K562 (cell line): ENCODE measurements around the gene ANKFN1. TPM values are rescaled to one million over a fixed set of nuclear protein-coding genes. Genes with fewer than 3 reads are reported as not detected.

Experiments
- ATAC-seq: fragments of 200-7000 bp; cut with Tn5 transposase; 3 replicates; pipeline ENCODE4 v1.9.1; 2020; ENCODE audit warnings: moderate library complexity
- BruUV-seq: library from RNA; stranded (reverse); fragments of 400-500 nt; replicated peaks from 2 replicates; lab custom pipeline; 2021; lab: Mats Ljungman, UMichigan
- CTCF ChIA-PET: fragments of 300-600 bp; formaldehyde crosslinking; extraction: SDS; loops from one replicate; lab custom pipeline; 2021; ENCODE audit warnings: low intra/inter-chr PET ratio; lab: Yijun Ruan, JAX
- POLR2A ChIA-PET: fragments of 300-600, 350-650 bp; sonication (Branson Sonifier 250); formaldehyde crosslinking; extraction: SDS; loops from one replicate; lab custom pipeline; 2021; ENCODE audit warnings: antibody characterized with exemption, inconsistent platforms; lab: Yijun Ruan, JAX
- DNase-seq, 4 experiments: peaks; one replicate each; pipeline versions ENCODE4 v3.0.0 to v3.0.0-alpha.2; 2011 to 2018; ENCODE audit warnings: low spot score in 3 of 4, mixed read lengths in 3 of 4; ENCODE audit errors: extremely low read depth in 1 of 4
- FAIRE-seq: peaks from 2 replicates; lab custom pipeline; 2011; peaks lifted over from hg19 to GRCh38; lab: Jason Lieb, UNC
- H2AFZ ChIP-seq: 2 replicates; pipeline ENCODE4 v1.6.0; 2011; ENCODE audit warnings: low read depth, low read length, control low read depth, inconsistent platforms
- H3K27ac ChIP-seq: fragments of 200-600 bp; 3 replicates; pipeline ENCODE4 v1.8.0; 2011; ENCODE audit warnings: low read depth, mild to moderate bottlenecking, control low read depth, inconsistent platforms, low read length, moderate library complexity, mixed read lengths; ENCODE audit errors: extremely low read depth
- H3K27me3 ChIP-seq, 2 experiments: fragments of 300-600 bp in 1 of 2; 2 replicates in 1 of 2; 3 replicates in 1 of 2; pipeline versions ENCODE4 v1.6.0 to v1.8.0; 2011; ENCODE audit warnings: inconsistent platforms in 2 of 2, low read length in 2 of 2, mild to moderate bottlenecking in 1 of 2, mixed read lengths in 1 of 2, moderate library complexity in 1 of 2; ENCODE audit not compliant: control insufficient read depth in 2 of 2, insufficient read depth in 2 of 2
- H3K36me3 ChIP-seq: fragments of 300-600 bp; 3 replicates; pipeline ENCODE4 v1.8.0; 2011; ENCODE audit warnings: mild to moderate bottlenecking, low read length, inconsistent platforms; ENCODE audit not compliant: control insufficient read depth, insufficient read depth
- H3K4me1 ChIP-seq, 2 experiments: fragments of 200-600 bp in 1 of 2; replicated peaks in 1 of 2; 2 replicates in 1 of 2; 3 replicates in 1 of 2; pipeline versions ENCODE4 v1.5.1 to v1.8.0; 2011; ENCODE audit warnings: inconsistent platforms in 2 of 2, low read length in 2 of 2, mild to moderate bottlenecking in 1 of 2, mixed read lengths in 1 of 2, moderate library complexity in 1 of 2; ENCODE audit not compliant: control insufficient read depth in 2 of 2, insufficient read depth in 2 of 2
- H3K4me2 ChIP-seq: 2 replicates; pipeline ENCODE4 v1.6.1; 2011; ENCODE audit warnings: low read length, control low read depth, inconsistent platforms, mixed read lengths; ENCODE audit not compliant: insufficient read depth
- H3K4me3 ChIP-seq: fragments of 200-600 bp; sonication (generic), shearing (Covaris generic); 2 replicates; pipeline ENCODE4 v1.5.1; 2016; ENCODE audit warnings: control low read depth, inconsistent platforms
- H3K79me2 ChIP-seq: fragments of 200-600 bp; 3 replicates; pipeline ENCODE4 v1.8.0; 2011; ENCODE audit warnings: low read length, inconsistent platforms; ENCODE audit not compliant: control insufficient read depth, insufficient read depth
- H3K9ac ChIP-seq, 2 experiments: 2 replicates each; pipeline versions ENCODE4 v1.6.0 to v1.6.1; 2011; ENCODE audit warnings: low read depth in 2 of 2, low read length in 2 of 2, control low read depth in 1 of 2, inconsistent platforms in 1 of 2, mild to moderate bottlenecking in 1 of 2, mixed read lengths in 1 of 2; ENCODE audit not compliant: insufficient read depth in 1 of 2
- H3K9me1 ChIP-seq: one replicate; pipeline ENCODE4 v1.6.0; 2011; ENCODE audit warnings: inconsistent platforms, mild to moderate bottlenecking, low read length, moderate library complexity; ENCODE audit not compliant: control insufficient read depth, insufficient read depth
- H3K9me3 ChIP-seq: replicated peaks from 2 replicates; pipeline ENCODE4 v1.5.1; 2011; ENCODE audit warnings: low read depth, low read length, inconsistent platforms; ENCODE audit not compliant: control insufficient read depth, insufficient read depth
- H4K20me1 ChIP-seq: replicated peaks from 2 replicates; pipeline ENCODE4 v1.6.1; 2011; ENCODE audit warnings: low read length, inconsistent platforms, mixed read lengths; ENCODE audit not compliant: control insufficient read depth, insufficient read depth
- CBFA2T3 ChIP-seq: fragments of 450-650 bp; IDR thresholded peaks from 2 replicates; pipeline ENCODE4 v1.6.1; 2017
- CHCHD3 ChIP-seq: fragments of 250-450 bp; sonication (Bioruptor Pico); IDR thresholded peaks from 2 replicates; pipeline ENCODE4 v2.1.2; 2022; ENCODE audit warnings: mild to moderate bottlenecking
- ESRRA ChIP-seq: fragments of 450-650 bp; IDR thresholded peaks from 2 replicates; pipeline ENCODE4 v1.6.1; 2014; ENCODE audit warnings: low read depth, mild to moderate bottlenecking, moderate library complexity, borderline replicate concordance
- FOSL1 ChIP-seq: fragments of 200-800 bp; sonication (Bioruptor generic); conservative IDR thresholded peaks from 2 replicates; pipeline ENCODE4 v1.6.1; 2016; ENCODE audit warnings: missing genetic modification characterization, missing compliant biosample characterization
- JUN ChIP-seq, 2 experiments: sonication (generic) in 1 of 2; formaldehyde crosslinking in 1 of 2; IDR thresholded peaks; 2 replicates each; pipeline versions ENCODE4 v1.6.1 to v1.8.0; 2012 to 2022; ENCODE audit warnings: borderline replicate concordance in 2 of 2, mild to moderate bottlenecking in 2 of 2, improper control_type of control experiment in 1 of 2, low read depth in 1 of 2, low read length in 1 of 2, missing genetic modification reagents in 1 of 2
- PHF21A ChIP-seq: fragments of 450-650 bp; IDR thresholded peaks from 2 replicates; pipeline ENCODE4 v1.6.1; 2017; ENCODE audit warnings: low read depth, borderline replicate concordance
- ZNF561 ChIP-seq: fragments of 450-650 bp; formaldehyde crosslinking; conservative IDR thresholded peaks from 2 replicates; pipeline ENCODE4 v1.4.0; 2020; ENCODE audit warnings: mild to moderate bottlenecking, moderate library complexity
- ZNF778 ChIP-seq: fragments of 450-650 bp; formaldehyde crosslinking; IDR thresholded peaks from 2 replicates; pipeline ENCODE4 v1.4.0; 2020; ENCODE audit warnings: mild to moderate bottlenecking, moderate library complexity
- WGBS: fragments of 100-300 bp; shearing (Covaris generic); methylation state at CpG from one replicate; pipeline ENCODE4 v1.1.6; 2016; ENCODE audit warnings: low coverage, mixed read lengths; ENCODE audit not compliant: insufficient coverage; ENCODE audit errors: missing lambda C conversion rate; 5-methylcytosine and 5-hydroxymethylcytosine counted together
- in situ Hi-C: fragments of 300-500 bp; cut with MboI; formaldehyde crosslinking; loops from 4 replicates; pipeline ENCODE4 v1.15.0; 2018; ENCODE audit warnings: inconsistent platforms, mixed read lengths
- intact Hi-C: fragments of 100-400 bp; cut with micrococcal nuclease; formaldehyde crosslinking; loops from 2 replicates; pipeline ENCODE4 v1.14.2; 2022
- polyA plus RNA-seq, 8 experiments: library from polyadenylated mRNA; depleted of rRNA in 4 of 8; stranded (reverse) in 5 of 8; unstranded in 3 of 8; fragments of >200 nt; fragmentation: Nextera tagmentation in 2 of 8; fragmentation: Illumina TruSeq in 1 of 8; extraction: Ambion mirVana in 2 of 8; extraction: Trizol in 1 of 8; gene quantifications; 2 replicates each; pipeline versions ENCODE4 v1.2.1 to v1.2.3, GENCODE V29; 2011 to 2014; ENCODE audit warnings: inconsistent platforms in 1 of 8, missing spikeins in 1 of 8
- total RNA-seq, 7 experiments: library from RNA; depleted of rRNA in 6 of 7; stranded (reverse); fragments of >200 nt in 6 of 7; fragmentation: Illumina TruSeq in 2 of 7; extraction: Trizol in 2 of 7; gene quantifications; 2 replicates each; pipeline versions ENCODE4 v1.2.1 to v1.2.3, GENCODE V29; 2011 to 2021; ENCODE audit warnings: low replicate concordance in 1 of 7

ANKFN1 gene
- total and polyA plus RNA-seq, 9 of the 15 experiments (the other 6 are each of a cell fraction or from before 2014, with no cell fraction given): 0.04 to 0.39 (median 0.15) TPM; not detected in 1

DNA sequence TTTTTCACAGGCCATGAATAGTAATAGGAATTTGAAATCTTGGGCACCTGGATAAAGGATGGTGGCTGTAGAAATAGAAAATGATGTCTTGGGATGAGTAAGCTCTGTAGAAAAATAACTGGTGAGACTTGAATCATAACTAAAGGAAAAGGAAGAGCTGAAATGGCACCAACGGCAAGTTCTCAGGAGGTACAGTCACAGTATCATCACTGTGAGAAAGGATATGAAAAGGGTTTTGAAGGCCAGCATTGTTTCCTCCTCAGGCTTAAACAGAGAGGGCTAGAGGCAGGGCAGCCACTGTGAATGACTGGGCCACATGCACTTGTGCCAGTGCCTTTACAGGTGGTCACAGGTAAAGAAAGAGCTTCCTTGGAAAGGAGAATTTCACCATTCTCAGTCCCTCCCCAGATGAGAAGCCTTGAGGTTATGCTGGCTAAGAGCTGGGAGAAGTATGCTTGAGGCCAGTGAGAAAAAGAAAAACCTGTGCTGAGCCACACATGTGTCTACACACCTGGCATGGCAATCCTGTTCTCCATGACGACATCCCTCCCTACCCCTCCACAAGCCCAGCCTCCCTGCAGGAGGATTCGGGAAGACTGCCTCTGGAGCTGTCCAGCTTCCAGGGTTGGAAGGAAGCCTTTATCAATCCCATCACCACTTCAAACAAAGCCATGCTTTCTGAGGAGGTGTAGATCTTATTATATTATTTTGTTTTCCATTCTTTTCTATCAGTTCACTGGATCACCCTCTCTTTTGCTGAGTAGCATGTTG is 3.8 kb upstream of the ANKFN1 start (continued):
- TF ChIP-seq ZNF778 (CRISPR knock-in tag) (no peak), CHCHD3 (CRISPR knock-in tag) (no peak)
- TF ChIP-seq, all 486 proteins: peak for 0

DNA sequence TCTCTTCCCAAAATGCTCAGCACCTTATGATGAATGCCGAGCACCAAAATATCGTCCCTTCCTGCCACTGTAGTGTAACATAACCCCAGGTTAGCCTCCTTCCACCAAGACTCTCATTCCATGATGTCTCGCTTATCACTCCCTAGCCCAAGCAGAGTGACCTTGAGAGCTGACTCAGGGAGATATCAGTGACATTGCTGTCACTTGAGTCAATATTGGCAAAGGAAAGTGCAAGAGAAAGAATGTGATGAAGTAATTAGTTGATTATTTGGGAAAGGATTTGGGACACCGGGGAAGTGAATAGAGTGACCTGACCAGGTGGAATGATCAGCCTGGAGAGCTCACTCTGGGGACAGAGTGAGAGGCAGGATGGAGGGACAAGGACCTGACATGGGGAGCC is 2.6 kb upstream of the ANKFN1 start:
- H3K9ac ChIP-seq: no peak overlapping the region
- no peaks in the 10 kb centered on the region for H3K79me2 ChIP-seq
- ATAC-seq (no peak), FAIRE-seq (no peak), DNase-seq (no peak)
- H3K27ac ChIP-seq: no peak overlapping the region
- no peaks in the 10 kb centered on the region for H3K4me1 ChIP-seq
- H3K9me3 ChIP-seq: no peaks in the 10 kb centered on the region
- no TSS peak for BruUV-seq
- H3K4me2 ChIP-seq: no peak overlapping the region
- H4K20me1 ChIP-seq: no peaks in the 10 kb centered on the region
- no peaks in the 10 kb centered on the region for H3K9me1 ChIP-seq
- H3K4me3 ChIP-seq: no peak overlapping the region
- WGBS: 0% methylated on average over 4 of the region's 4 CpGs
- intact Hi-C loops: no loop called here
- H3K27me3 ChIP-seq: no peaks in the 10 kb centered on the region
- H2AFZ ChIP-seq: no peak overlapping the region
- CTCF ChIA-PET: no interaction called here
- TF ChIP-seq ESRRA (peak; percentile 64; the same call in 1 of the 2 replicates), PHF21A (no peak), FOSL1 (0 out of 2 replicates have a peak, but pooled peaks have one; percentile 18), CBFA2T3 (0 out of 2 replicates have a peak, but pooled peaks have one; percentile 6), JUN (IDR thresholded peaks at IDR 0.05; ENCODE audit: borderline replicate concordance, low read depth, low read length) (no peak), JUN (CRISPR knock-in tag; IDR thresholded peaks at IDR 0.05; ENCODE audit: borderline replicate concordance) (no peak), ZNF561 (CRISPR knock-in tag) (no peak)
- TF ChIP-seq, all 486 proteins: peak for 3
- POLR2A ChIA-PET: no interaction called here
- in situ Hi-C loops: no loop called here
- no peaks in the 10 kb centered on the region for H3K36me3 ChIP-seq
